H1 (cell line): Measurements from ENCODE around the gene TDP1. TPM values are rescaled to one million over a fixed set of nuclear protein-coding genes. Genes with fewer than 3 reads are reported as not detected.

Experiments
- SP4 ChIP-seq: IDR thresholded peaks from 2 replicates; pipeline ENCODE4 v1.6.1; 2012; ENCODE audit warnings: low read length, inconsistent platforms
- polyA plus RNA-seq, 7 experiments: library from polyadenylated mRNA; depleted of rRNA in 3 of 7; stranded (reverse) in 5 of 7; unstranded in 2 of 7; fragments of >200 nt in 5 of 7; fragments of 200-250 nt in 2 of 7; gene quantifications; 1 replicate in 5 of 7; 2 replicates in 1 of 7; 4 replicates in 1 of 7; pipeline versions ENCODE4 v1.2.1 to v1.2.3, GENCODE V29; 2011 to 2013; ENCODE audit warnings: missing spikeins in 2 of 7, mixed read lengths in 2 of 7
- total RNA-seq: library from RNA; stranded (reverse); fragmentation: NEBNext Ultra II Directional; extraction: Animal tissue kit (Norgen Biotek cat#: 25700); gene quantifications from 2 replicates; pipeline ENCODE4 v1.2.1, GENCODE V29; 2021

Gene TDP1
- total and polyA plus RNA-seq, 2 of the 8 experiments (the other 6 are each of a cell fraction or from before 2014, with no cell fraction given) = 32.2 to 69.9 TPM

DNA sequence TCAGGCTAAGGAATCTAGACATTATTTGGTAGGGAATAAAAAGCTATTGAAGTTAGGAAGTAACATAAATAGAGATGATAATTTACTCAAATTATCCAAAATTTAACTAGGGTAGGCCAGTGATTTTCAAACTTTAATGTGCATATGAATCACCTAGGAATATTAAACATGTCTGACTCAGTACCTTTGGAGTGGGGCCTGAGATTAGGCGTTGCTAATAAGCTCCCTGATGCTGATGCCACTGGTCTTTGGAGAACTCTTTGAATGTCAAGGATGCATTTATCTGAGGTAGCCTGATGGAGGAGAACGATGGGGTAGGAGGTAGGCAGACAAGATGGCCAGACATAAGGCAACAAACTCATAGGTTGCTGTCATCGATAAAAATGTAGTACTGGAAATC lies 34.4 kb upstream of the TDP1 start (continued):
- TF ChIP-seq SP4 = no peak
